GM10847 (cell line): ENCODE data around the gene ACTBL2.

ENCODE experiments used
- POLR2A ChIP-seq: IDR thresholded peaks from 2 replicates; pipeline ENCODE4 v1.6.1; 2011; ENCODE audit not compliant: insufficient read length; ENCODE audit errors: extremely low read depth

ACTBL2 gene

GRCh38 chr5:57482671-57483106, at the start of gene ACTBL2:
Gene ACTBL2 (minus strand): TSS chr5:57482811. CDS start chr5:57482707, 104 bp downstream.
- TF ChIP-seq POLR2A, result no peak

GRCh38 chr5:57531333-57531732, 48.7 kb upstream of the ACTBL2 start:
- TF ChIP-seq POLR2A, result no peak

GRCh38 chr5:57529864-57530263, 47.3 kb upstream of the ACTBL2 start:
- no peak for TF ChIP-seq POLR2A

GRCh38 chr5:57527870-57528269, 45.3 kb upstream of the ACTBL2 start:
- no peak for TF ChIP-seq POLR2A

GRCh38 chr5:57524348-57525060, 41.9 kb upstream of the ACTBL2 start:
- TF ChIP-seq POLR2A, result no peak

- TF ChIP-seq POLR2A, result no peak
These were observed 34.6 kb upstream of the ACTBL2 start for GRCh38 chr5:57517250-57517649.

- TF ChIP-seq POLR2A, result no peak
These were observed 31.2 kb upstream of the ACTBL2 start for GRCh38 chr5:57513785-57514184.

GRCh38 chr5:57511321-57511720, 28.7 kb upstream of the ACTBL2 start:
- TF ChIP-seq POLR2A, result no peak

GRCh38 chr5:57509501-57510260, 27.1 kb upstream of the ACTBL2 start:
- TF ChIP-seq POLR2A, result no peak

- no peak for TF ChIP-seq POLR2A
These were observed 25.6 kb upstream of the ACTBL2 start for GRCh38 chr5:57508211-57508610.

- TF ChIP-seq POLR2A, result no peak
These were observed 22.9 kb upstream of the ACTBL2 start for GRCh38 chr5:57505272-57506200.

- TF ChIP-seq POLR2A, result no peak
These were observed 21.7 kb upstream of the ACTBL2 start for GRCh38 chr5:57504357-57504756.

GRCh38 chr5:57503433-57503832, 20.8 kb upstream of the ACTBL2 start:
- TF ChIP-seq POLR2A, result no peak

- no peak for TF ChIP-seq POLR2A
These were observed 19.0 kb upstream of the ACTBL2 start for GRCh38 chr5:57501414-57502201.

GRCh38 chr5:57499262-57500050, 16.8 kb upstream of the ACTBL2 start:
- TF ChIP-seq POLR2A, result no peak
